GM23338 (cell line): ENCODE data around the gene PRKCQ. TPM values are rescaled to one million over a fixed set of nuclear protein-coding genes. Genes with fewer than 3 reads are reported as not detected.

Experiments
- ATAC-seq: fragments of 200-7000 bp; cut with Tn5 transposase; 3 replicates; pipeline ENCODE4 v1.9.1; 2020
- DNase-seq: peaks from one replicate; pipeline ENCODE4 v3.0.0-alpha.2; 2015; ENCODE audit warnings: low spot score
- H2AFZ ChIP-seq: fragments of 200-600 bp; sonication (generic); 2 replicates; pipeline ENCODE4 v1.8.0; 2016; ENCODE audit warnings: antibody characterized with exemption, mild to moderate bottlenecking, moderate library complexity
- H3F3A ChIP-seq: fragments of 200-600 bp; sonication (generic); replicated peaks from 2 replicates; pipeline ENCODE4 v1.8.0; 2017; ENCODE audit warnings: antibody characterized with exemption, mixed run types, low read depth
- H3K27ac ChIP-seq: fragments of 200-600 bp; sonication (generic); 2 replicates; pipeline ENCODE4 v1.6.1; 2016; ENCODE audit warnings: low read depth
- H3K27me3 ChIP-seq: fragments of 200-600 bp; sonication (generic); 2 replicates; pipeline ENCODE4 v1.8.0; 2016; ENCODE audit warnings: mild to moderate bottlenecking, mixed run types, moderate library complexity; ENCODE audit not compliant: insufficient read depth
- H3K36me3 ChIP-seq: fragments of 200-600 bp; sonication (generic); 2 replicates; pipeline ENCODE4 v1.8.0; 2016; ENCODE audit warnings: mild to moderate bottlenecking; ENCODE audit not compliant: insufficient read depth
- H3K4me1 ChIP-seq: fragments of 200-600 bp; sonication (generic); 2 replicates; pipeline ENCODE4 v1.8.0; 2016; ENCODE audit warnings: mild to moderate bottlenecking, moderate library complexity; ENCODE audit not compliant: insufficient read depth
- H3K4me2 ChIP-seq: fragments of 200-600 bp; sonication (generic); 2 replicates; pipeline ENCODE4 v1.7.1; 2017; ENCODE audit warnings: mixed run types
- H3K4me3 ChIP-seq: fragments of 200-600 bp; sonication (generic); 2 replicates; pipeline ENCODE4 v1.6.1; 2016; ENCODE audit warnings: mixed run types
- H3K79me2 ChIP-seq: fragments of 200-600 bp; sonication (generic); replicated peaks from 2 replicates; pipeline ENCODE4 v1.8.0; 2017; ENCODE audit warnings: mild to moderate bottlenecking; ENCODE audit not compliant: insufficient read depth
- H3K9me2 ChIP-seq: fragments of 200-600 bp; sonication (generic); 2 replicates; pipeline ENCODE4 v1.8.0; 2017; ENCODE audit not compliant: insufficient read depth
- H4K20me1 ChIP-seq: fragments of 200-600 bp; sonication (generic); replicated peaks from 2 replicates; pipeline ENCODE4 v1.8.0; 2017; ENCODE audit warnings: mild to moderate bottlenecking; ENCODE audit not compliant: insufficient read depth
- H3K27ac Mint-ChIP-seq: 2 replicates; pipeline ENCODE4 v1.8.0; 2020; ENCODE audit warnings: inconsistent platforms, mild to moderate bottlenecking, moderate library complexity, mixed read lengths
- H3K27me3 Mint-ChIP-seq: 3 replicates; pipeline ENCODE4 v1.8.0; 2022; ENCODE audit warnings: low read depth, mild to moderate bottlenecking, moderate library complexity, mixed read lengths, inconsistent platforms; ENCODE audit not compliant: insufficient read depth, poor library complexity
- H3K36me3 Mint-ChIP-seq: 3 replicates; pipeline ENCODE4 v1.8.0; 2021; ENCODE audit warnings: low read depth, mild to moderate bottlenecking, inconsistent platforms, moderate library complexity, mixed read lengths
- H3K4me1 Mint-ChIP-seq: 3 replicates; pipeline ENCODE4 v1.8.0; 2020; ENCODE audit warnings: mild to moderate bottlenecking, inconsistent platforms, mixed read lengths
- H3K4me3 Mint-ChIP-seq: 3 replicates; pipeline ENCODE4 v1.8.0; 2021; ENCODE audit warnings: moderate library complexity, mild to moderate bottlenecking, inconsistent platforms, mixed read lengths
- H3K9me3 Mint-ChIP-seq: 3 replicates; pipeline ENCODE4 v1.8.0; 2020; ENCODE audit warnings: moderate library complexity, mild to moderate bottlenecking, inconsistent platforms, mixed read lengths
- EZH2 ChIP-seq: fragments of 200-600 bp; sonication (generic); IDR thresholded peaks from one replicate; pipeline ENCODE4 v1.8.0; 2017; ENCODE audit warnings: antibody characterized with exemption, mild to moderate bottlenecking, low read depth; ENCODE audit not compliant: unreplicated experiment
- EZH2phosphoT487 ChIP-seq: fragments of 200-600 bp; sonication (generic); IDR thresholded peaks from one replicate; pipeline ENCODE4 v1.8.1; 2018; ENCODE audit warnings: antibody characterized with exemption; ENCODE audit not compliant: unreplicated experiment
- JUNB ChIP-seq: IDR thresholded peaks from one replicate; pipeline ENCODE4 v1.6.1; 2016; ENCODE audit warnings: antibody characterized with exemption; ENCODE audit not compliant: unreplicated experiment
- POLR2AphosphoS5 ChIP-seq: IDR thresholded peaks from 2 replicates; pipeline ENCODE4 v1.6.1; 2016; ENCODE audit warnings: antibody characterized with exemption, low read depth
- REST ChIP-seq: IDR thresholded peaks from one replicate; pipeline ENCODE4 v1.6.1; 2018; ENCODE audit warnings: antibody characterized with exemption; ENCODE audit not compliant: unreplicated experiment
- ZNF114 ChIP-seq: fragments of 250-450 bp; sonication (Bioruptor Pico); IDR thresholded peaks from 2 replicates; pipeline ENCODE4 v1.5.0; 2020; ENCODE audit warnings: mild to moderate bottlenecking, moderate library complexity
- ZNF331 ChIP-seq: fragments of 250-450 bp; sonication (Bioruptor Pico); IDR thresholded peaks from 2 replicates; pipeline ENCODE4 v1.5.0; 2020; ENCODE audit warnings: low read depth, mild to moderate bottlenecking, moderate library complexity
- ZNF462 ChIP-seq: fragments of 250-450 bp; sonication (Bioruptor Pico); IDR thresholded peaks from 2 replicates; pipeline ENCODE4 v1.5.0; 2020; ENCODE audit warnings: mild to moderate bottlenecking, moderate library complexity
- polyA plus RNA-seq: library from polyadenylated mRNA; unstranded; fragments of >200 nt; fragmentation: Nextera tagmentation; extraction: Ambion mirVana; gene quantifications from 2 replicates; pipeline ENCODE4 v1.2.1, GENCODE V29; 2016
- total RNA-seq: library from RNA; depleted of rRNA; stranded (reverse); fragments of >200 nt; shearing (Covaris generic); gene quantifications from 2 replicates; pipeline ENCODE4 v1.2.3, GENCODE V29; 2014
- TF ChIP-seq, protein P1 (sequence below): IDR thresholded peaks from 2 replicates; pipeline ENCODE4 v1.6.1; 2016; ENCODE audit warnings: antibody characterized with exemption

The PRKCQ gene
- total and polyA plus RNA-seq, 2 experiments from 2014 or later, result 12.6 to 28.5 TPM

- no peak overlapping the region for H3K4me2 ChIP-seq
- no peaks in the 10 kb centered on the region for H3K4me1 ChIP-seq
- DNase-seq (no peak), ATAC-seq (no peak)
- Mint-ChIP-seq H3K4me1 (no peaks in the 10 kb centered on the region), H3K9me3 (peaks cover 40% of the 10 kb centered on the region), H3K27me3 (peaks cover 2% of the 10 kb centered on the region), H3K4me3 (no peak overlapping the region), H3K36me3 (peaks cover 27% of the 10 kb centered on the region), H3K27ac (no peak overlapping the region)
- no peaks in the 10 kb centered on the region for H3F3A ChIP-seq
- no peak overlapping the region for H2AFZ ChIP-seq
- TF ChIP-seq POLR2AphosphoS5, result no peak
- no peaks in the 10 kb centered on the region for H3K27me3 ChIP-seq
- no peaks in the 10 kb centered on the region for H4K20me1 ChIP-seq
- no peak overlapping the region for H3K27ac ChIP-seq
- H3K36me3 ChIP-seq, result peaks cover 1% of the 10 kb centered on the region; the same call in 1 of the 2 replicates
- no peak overlapping the region for H3K4me3 ChIP-seq
- 0 out of 2 replicates have a peak, but pooled peaks cover 7% of the 10 kb centered on the region for H3K9me2 ChIP-seq
- H3K79me2 ChIP-seq, result no peaks in the 10 kb centered on the region
Measured at GRCh38 chr10:6384847-6385246, 195.2 kb downstream of the PRKCQ start.

DNA sequence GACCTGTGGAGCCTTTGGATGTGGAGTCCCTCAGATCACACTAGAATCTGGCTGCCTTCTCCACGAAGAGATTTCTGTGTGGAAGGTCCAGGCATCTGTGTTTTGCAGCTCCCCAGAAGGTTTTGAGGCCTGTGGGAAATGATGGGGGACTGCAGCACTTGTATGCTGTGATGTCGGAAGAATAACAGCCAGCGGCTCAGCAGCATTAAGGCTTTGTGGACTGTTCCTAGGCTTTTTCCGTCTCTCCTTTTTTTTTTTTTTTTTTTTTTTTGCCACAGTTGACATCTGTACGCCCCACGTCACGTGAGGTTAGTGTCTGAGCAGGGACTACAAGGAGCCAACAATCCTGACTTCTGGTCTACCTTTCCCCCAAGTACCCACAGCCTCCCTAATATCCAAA is 196.0 kb downstream of the PRKCQ start:
- no peak overlapping the region for H3K4me2 ChIP-seq
- no peak overlapping the region for H2AFZ ChIP-seq
- no peaks in the 10 kb centered on the region for H3K4me1 ChIP-seq
- ATAC-seq, result no peak
- H3K9me2 ChIP-seq, result 0 out of 2 replicates have a peak, but pooled peaks cover 7% of the 10 kb centered on the region
- H3K4me3 ChIP-seq, result no peak overlapping the region
- H3K4me1 Mint-ChIP-seq, result no peaks in the 10 kb centered on the region
- no peak for DNase-seq
- H3K27ac Mint-ChIP-seq, result no peak overlapping the region
- no peaks in the 10 kb centered on the region for H3K79me2 ChIP-seq
- H3F3A ChIP-seq, result no peaks in the 10 kb centered on the region
- no peak overlapping the region for H3K4me3 Mint-ChIP-seq
- no peaks in the 10 kb centered on the region for H3K27me3 ChIP-seq
- H3K36me3 Mint-ChIP-seq, result peaks cover 36% of the 10 kb centered on the region
- H3K27me3 Mint-ChIP-seq, result peaks cover 2% of the 10 kb centered on the region
- H3K27ac ChIP-seq, result no peak overlapping the region
- H3K36me3 ChIP-seq, result peaks cover 4% of the 10 kb centered on the region; the same call in 1 of the 2 replicates
- peaks cover 42% of the 10 kb centered on the region for H3K9me3 Mint-ChIP-seq
- no peaks in the 10 kb centered on the region for H4K20me1 ChIP-seq
- TF ChIP-seq ZNF331 (CRISPR knock-in tag) (no peak), JUNB (no peak), ZNF114 (CRISPR knock-in tag) (no peak), REST (no peak), EZH2phosphoT487 (no peak), EZH2 (no peak), ZNF462 (CRISPR knock-in tag) (no peak), POLR2AphosphoS5 (no peak)
- TF ChIP-seq, protein P1, sequence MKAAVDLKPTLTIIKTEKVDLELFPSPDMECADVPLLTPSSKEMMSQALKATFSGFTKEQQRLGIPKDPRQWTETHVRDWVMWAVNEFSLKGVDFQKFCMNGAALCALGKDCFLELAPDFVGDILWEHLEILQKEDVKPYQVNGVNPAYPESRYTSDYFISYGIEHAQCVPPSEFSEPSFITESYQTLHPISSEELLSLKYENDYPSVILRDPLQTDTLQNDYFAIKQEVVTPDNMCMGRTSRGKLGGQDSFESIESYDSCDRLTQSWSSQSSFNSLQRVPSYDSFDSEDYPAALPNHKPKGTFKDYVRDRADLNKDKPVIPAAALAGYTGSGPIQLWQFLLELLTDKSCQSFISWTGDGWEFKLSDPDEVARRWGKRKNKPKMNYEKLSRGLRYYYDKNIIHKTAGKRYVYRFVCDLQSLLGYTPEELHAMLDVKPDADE, result no peak
